SK-N-MC (cell line): ENCODE measurements around the gene LGALS3BP.

Experiments
- DNase-seq: peaks from one replicate; pipeline ENCODE4 v3.0.0-alpha.2; 2011; ENCODE audit warnings: low read depth, low spot score
- H3K27ac ChIP-seq: fragments of 200-600 bp; sonication (generic); 2 replicates; pipeline ENCODE4 v1.5.1; 2016; ENCODE audit warnings: mixed run types
- H3K36me3 ChIP-seq: fragments of 200-600 bp; sonication (generic); 2 replicates; pipeline ENCODE4 v1.6.1; 2017; ENCODE audit warnings: antibody characterized with exemption, low read length, mixed read lengths; ENCODE audit not compliant: insufficient read depth
- H3K4me3 ChIP-seq: fragments of 200-600 bp; sonication (generic); 2 replicates; pipeline ENCODE4 v1.5.1; 2016
- H3K9ac ChIP-seq: fragments of 200-600 bp; sonication (generic); 2 replicates; pipeline ENCODE4 v1.8.0; 2017; ENCODE audit warnings: mixed run types, mixed read lengths; ENCODE audit not compliant: insufficient read length
- H3K9me3 ChIP-seq: fragments of 200-600 bp; sonication (generic); 2 replicates; pipeline ENCODE4 v1.6.1; 2017; ENCODE audit warnings: low read depth, mild to moderate bottlenecking, antibody characterized with exemption, low read length, moderate library complexity, mixed read lengths
- EZH2 ChIP-seq: fragments of 200-600 bp; sonication (generic); IDR thresholded peaks from one replicate; pipeline ENCODE4 v1.6.1; 2017; ENCODE audit warnings: antibody characterized with exemption
- FOXP2 ChIP-seq: optimal IDR thresholded peaks from 2 replicates; pipeline ENCODE3; 2011; ENCODE audit warnings: mild to moderate bottlenecking, moderate library complexity; ENCODE audit not compliant: insufficient read depth; ENCODE audit errors: extremely low read length, control extremely low read depth
- POLR2AphosphoS5 ChIP-seq: IDR thresholded peaks from 2 replicates; pipeline ENCODE4 v1.6.1; 2012; ENCODE audit warnings: mild to moderate bottlenecking, low read depth, low read length, borderline replicate concordance

Gene LGALS3BP

DNA sequence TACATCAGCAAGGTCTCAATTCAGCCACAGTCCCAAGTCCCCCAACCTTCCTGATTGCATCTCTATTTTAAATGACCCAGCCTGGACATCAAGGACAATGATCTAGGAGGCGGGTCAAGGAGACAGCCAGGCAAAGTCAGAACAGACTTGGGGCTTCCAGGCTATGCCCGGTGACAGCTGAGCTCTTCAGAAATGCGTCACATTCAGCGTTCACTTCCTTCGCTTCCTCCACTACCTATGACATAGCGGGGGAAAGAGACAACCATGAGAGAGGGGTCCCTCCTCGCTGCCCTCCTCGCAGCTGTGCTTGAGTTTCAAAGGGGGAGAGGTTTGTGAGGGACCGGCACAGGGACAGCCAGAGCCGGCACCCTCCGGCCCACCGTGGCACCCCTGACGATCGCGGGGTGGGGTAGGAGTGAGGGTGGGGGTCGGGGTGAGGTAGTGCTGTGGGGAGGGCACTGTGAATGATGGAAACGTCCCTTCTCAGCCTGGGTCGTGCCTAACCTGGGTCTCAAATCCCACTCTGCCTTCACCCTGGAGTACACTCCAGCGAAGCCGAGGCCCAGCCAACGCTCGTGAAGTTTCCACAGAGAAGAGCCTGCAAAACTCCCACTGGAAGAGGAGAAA is 12.3 kb upstream of the LGALS3BP start:
- TF ChIP-seq POLR2AphosphoS5: no peak
- TF ChIP-seq FOXP2: no peak
- no peak for TF ChIP-seq EZH2
- Histone ChIP-seq H3K4me3 (no peak overlapping the region), H3K9me3 (no peaks in the 10 kb centered on the region), H3K9ac (no peak overlapping the region), H3K36me3 (peaks cover 25% of the 10 kb centered on the region; the same call in 1 of the 2 replicates), H3K27ac (no peak overlapping the region)
- DNase-seq: no peak

DNA sequence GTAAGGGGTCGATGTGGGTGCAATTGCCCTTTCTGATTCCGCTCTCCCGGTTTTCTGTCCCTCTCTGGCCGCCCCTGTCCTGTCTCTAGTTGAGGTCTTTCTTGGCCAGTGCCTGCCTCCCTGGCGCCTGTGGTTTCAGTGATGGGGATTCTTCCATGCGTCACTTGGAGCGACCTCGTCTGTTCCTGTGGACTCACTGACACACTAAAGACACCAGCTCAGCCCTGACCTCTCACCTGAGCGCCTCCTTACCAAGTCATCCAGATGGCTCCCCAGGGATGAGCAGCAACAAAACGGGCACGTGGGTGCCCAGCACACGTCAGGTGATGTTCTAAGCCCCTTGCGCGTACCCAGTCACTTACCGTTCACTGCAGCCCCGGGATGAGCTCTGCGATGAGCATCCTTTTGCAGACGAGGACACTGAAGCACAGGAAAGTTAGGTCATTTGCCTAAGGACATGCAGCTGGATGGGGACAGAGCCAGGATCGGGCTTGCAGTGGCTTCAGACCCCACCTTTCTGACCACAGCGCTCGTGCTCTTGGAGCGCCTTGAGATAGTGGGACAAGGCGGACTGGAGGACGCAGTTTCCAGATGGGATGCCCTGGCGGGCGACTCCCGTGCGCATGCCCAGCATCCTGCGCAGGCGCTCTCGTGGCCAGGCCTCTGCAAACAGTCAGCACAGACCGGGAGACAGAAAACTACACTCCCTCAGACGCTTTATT is 11.5 kb upstream of the LGALS3BP start:
- peaks cover 16% of the 10 kb centered on the region; the same call in 1 of the 2 replicates for H3K36me3 ChIP-seq
- no peak overlapping the region for H3K27ac ChIP-seq
- no peaks in the 10 kb centered on the region for H3K9me3 ChIP-seq
- TF ChIP-seq POLR2AphosphoS5: no peak
- no peak for DNase-seq
- no peak overlapping the region for H3K9ac ChIP-seq
- H3K4me3 ChIP-seq: no peak overlapping the region

DNA sequence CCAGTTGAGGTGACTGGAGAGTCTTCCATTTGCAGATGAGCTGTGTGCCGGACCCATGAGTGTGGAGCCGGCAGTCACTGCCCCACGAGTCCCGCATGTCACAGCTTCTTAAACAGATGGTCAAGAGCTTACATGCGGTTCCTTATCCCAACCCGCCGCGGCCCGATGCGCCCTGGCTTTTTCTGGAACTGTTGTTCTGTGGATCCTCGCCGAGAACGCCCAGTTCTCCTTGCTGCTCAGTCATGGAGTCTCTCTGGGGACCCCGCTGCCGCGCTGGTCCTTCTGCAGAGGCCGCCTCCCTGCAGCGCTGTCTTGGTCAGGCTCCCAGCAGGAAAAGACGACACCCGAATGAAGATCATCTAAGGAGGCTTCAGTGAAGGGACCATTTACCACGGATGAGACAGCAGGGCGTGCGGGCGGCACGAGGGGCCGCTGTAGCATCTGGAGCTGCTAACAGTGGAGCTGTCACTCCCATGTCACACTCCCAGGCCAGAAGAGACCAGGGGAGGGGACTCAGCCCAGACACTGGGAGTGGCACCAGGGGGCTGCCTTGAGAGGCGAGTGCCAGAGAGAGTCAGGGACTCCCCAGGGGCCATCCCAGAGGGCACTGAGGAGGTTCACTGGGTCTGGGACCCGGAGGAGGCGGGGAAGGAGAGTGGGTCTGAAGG is 10.8 kb upstream of the LGALS3BP start:
- Histone ChIP-seq H3K9ac (no peak overlapping the region), H3K36me3 (peaks cover 15% of the 10 kb centered on the region; the same call in 1 of the 2 replicates), H3K9me3 (no peaks in the 10 kb centered on the region), H3K27ac (no peak overlapping the region), H3K4me3 (no peak overlapping the region)
- no peak for TF ChIP-seq EZH2
- no peak for TF ChIP-seq FOXP2
- TF ChIP-seq POLR2AphosphoS5: no peak
- DNase-seq: no peak

DNA sequence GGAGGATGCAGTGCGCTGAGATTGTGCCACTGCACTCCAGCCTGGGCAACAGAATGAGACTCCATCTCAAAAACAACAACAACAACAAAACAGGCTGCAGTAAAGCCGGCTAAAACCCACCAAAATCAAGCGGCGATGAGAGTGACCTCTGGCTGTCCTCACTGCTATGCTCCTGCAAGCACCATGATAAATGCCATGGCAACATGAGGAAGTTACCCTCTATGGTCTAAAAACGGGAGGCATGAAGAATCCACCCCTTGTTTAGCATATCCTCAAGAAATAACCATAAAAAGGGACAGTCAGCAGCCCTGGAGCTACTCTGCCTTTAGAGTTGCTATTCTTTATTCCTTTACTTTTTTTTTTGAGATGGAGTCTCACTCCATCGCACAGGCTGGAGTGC is 8.4 kb upstream of the LGALS3BP start:
- Histone ChIP-seq H3K36me3 (peaks cover 14% of the 10 kb centered on the region; the same call in 1 of the 2 replicates), H3K9ac (no peak overlapping the region), H3K27ac (no peak overlapping the region), H3K4me3 (no peak overlapping the region), H3K9me3 (no peaks in the 10 kb centered on the region)
- DNase-seq: no peak
- TF ChIP-seq EZH2 (no peak), POLR2AphosphoS5 (no peak), FOXP2 (no peak)

DNA sequence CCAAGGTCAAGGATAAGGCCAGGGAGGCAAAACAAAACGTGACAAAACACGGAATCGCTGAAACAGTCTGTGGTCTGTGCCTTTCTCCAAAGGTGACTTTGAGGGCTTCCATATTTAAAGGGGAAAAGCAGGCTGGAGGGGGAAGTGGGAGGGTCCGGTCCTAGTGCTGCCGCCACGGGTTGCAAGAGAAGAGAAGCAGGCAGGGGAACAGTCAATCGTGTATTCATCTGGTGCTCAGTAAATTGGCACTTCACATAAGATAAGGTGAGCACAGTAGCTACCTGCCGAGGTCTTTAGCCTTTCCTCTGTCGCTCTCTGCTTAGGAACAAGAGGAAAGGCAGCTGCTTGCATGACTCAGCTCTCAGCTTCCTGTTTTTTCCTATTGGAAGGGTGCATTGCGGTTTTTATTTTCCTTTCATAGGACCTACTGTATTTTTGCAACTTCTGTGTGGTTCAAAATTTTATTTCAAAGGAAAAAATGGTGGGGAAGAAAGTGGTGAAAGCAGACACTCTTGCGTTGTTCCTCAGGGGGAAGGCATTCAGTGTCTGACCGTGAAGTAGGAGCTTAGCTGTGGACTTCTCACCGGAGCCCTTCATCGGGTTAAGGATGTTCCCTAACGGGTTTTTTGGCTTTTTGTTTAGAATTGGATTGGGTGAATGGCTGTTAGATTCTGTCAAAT is 7.1 kb upstream of the LGALS3BP start:
- Histone ChIP-seq H3K4me3 (peak overlapping the region; percentile 1; the same call in 1 of the 2 replicates), H3K9me3 (no peaks in the 10 kb centered on the region), H3K9ac (peak overlapping the region; percentile 28), H3K36me3 (peaks cover 5% of the 10 kb centered on the region; the same call in 1 of the 2 replicates), H3K27ac (peak overlapping the region; percentile 85)
- TF ChIP-seq FOXP2: no peak
- no peak for TF ChIP-seq EZH2
- TF ChIP-seq POLR2AphosphoS5: no peak
- DNase-seq: no peak

DNA sequence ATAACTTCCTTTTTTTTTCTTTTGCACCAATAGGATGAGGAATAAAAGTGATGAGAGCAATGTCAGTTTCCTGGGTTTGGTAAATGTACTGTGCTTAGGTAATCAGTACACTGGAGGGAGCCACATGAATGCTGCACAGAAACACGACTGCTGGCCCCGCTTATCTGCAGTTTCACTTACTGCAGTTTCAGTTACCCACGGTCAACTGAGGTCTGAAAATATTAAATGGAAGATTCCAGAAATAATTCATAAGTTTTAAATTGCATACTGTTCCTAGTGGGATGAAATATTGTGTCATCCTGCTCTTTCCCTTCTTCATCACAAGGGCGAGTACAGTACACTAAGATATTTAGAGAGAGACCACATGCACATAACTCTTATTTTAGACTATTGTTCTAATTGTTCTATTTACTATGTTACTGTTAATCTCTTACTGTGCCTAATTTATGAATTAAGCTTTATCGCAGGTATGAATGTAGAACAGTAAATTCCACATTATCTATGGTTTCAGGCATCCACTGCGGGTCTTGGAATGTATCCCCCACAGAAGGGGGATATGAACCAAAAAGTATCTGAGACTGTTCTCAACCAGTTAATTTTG is 6.4 kb upstream of the LGALS3BP start:
- no peak for DNase-seq
- H3K27ac ChIP-seq: peak overlapping the region; percentile 85
- no peak for TF ChIP-seq EZH2
- no peak for TF ChIP-seq FOXP2
- TF ChIP-seq POLR2AphosphoS5: no peak
- peaks cover 5% of the 10 kb centered on the region; the same call in 1 of the 2 replicates for H3K36me3 ChIP-seq
- H3K9me3 ChIP-seq: no peaks in the 10 kb centered on the region
- H3K9ac ChIP-seq: no peak overlapping the region
- peak overlapping the region; percentile 1; the same call in 1 of the 2 replicates for H3K4me3 ChIP-seq

DNA sequence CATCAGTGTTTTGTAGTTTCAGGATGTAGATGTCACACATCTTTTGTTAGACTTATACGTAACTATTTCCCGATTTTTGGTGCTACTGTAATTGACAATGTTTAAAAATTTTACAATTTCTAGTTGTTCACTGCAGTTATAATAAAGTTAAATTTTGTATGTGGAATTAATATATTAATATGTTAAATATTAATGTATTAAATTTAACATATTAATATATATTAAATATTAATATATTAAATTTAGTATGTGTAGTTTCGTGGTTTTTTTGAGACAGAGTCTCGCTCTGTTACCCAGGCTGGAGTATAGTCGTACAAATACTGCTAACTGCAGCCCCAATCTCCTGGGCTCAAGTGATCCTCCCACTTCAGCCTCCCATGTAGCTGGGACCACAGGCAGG is 5.7 kb upstream of the LGALS3BP start:
- no peak overlapping the region for H3K9ac ChIP-seq
- H3K36me3 ChIP-seq: peaks cover 3% of the 10 kb centered on the region; the same call in 1 of the 2 replicates
- TF ChIP-seq FOXP2 (no peak), POLR2AphosphoS5 (no peak), EZH2 (no peak)
- 0 out of 2 replicates have a peak overlapping the region, but pooled peaks have one; percentile 26 for H3K27ac ChIP-seq
- H3K4me3 ChIP-seq: no peak overlapping the region
- H3K9me3 ChIP-seq: no peaks in the 10 kb centered on the region
- DNase-seq: no peak
